Dedifferentiated amniotic fluid mesenchymal stem cell (primary cell): ENCODE results near the gene IKZF5.
A peak's percentile ranks its signal among the peaks of the same experiment; 100 is the strongest.

Experiments
- DNase-seq: peaks from one replicate; pipeline ENCODE4 v3.0.0-alpha.2; 2016; ENCODE audit errors: extremely low spot score

The IKZF5 gene

DNA sequence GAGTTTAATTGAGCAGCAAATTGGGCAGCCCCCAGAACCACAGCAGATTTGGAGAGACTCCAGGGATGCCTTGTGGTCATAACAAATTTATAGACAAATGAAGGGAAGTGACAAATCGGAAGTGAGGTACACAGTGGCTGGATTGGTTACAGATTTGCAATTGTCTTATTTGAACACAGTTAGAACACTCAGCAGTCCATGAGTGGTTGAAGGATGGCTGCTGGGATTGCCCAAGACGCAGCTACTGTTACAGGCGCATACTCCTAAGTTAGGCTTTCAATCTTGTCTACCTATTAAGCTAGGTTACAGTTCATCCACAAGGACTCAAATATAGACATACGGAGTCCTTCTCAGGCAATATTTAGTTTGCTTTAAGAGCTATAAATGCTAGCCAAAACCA is 7.6 kb upstream of the IKZF5 start:
- no peak for DNase-seq

GRCh38 chr10:123014772-123015171 is 6.2 kb upstream of the IKZF5 start:
- DNase-seq: no peak

DNA sequence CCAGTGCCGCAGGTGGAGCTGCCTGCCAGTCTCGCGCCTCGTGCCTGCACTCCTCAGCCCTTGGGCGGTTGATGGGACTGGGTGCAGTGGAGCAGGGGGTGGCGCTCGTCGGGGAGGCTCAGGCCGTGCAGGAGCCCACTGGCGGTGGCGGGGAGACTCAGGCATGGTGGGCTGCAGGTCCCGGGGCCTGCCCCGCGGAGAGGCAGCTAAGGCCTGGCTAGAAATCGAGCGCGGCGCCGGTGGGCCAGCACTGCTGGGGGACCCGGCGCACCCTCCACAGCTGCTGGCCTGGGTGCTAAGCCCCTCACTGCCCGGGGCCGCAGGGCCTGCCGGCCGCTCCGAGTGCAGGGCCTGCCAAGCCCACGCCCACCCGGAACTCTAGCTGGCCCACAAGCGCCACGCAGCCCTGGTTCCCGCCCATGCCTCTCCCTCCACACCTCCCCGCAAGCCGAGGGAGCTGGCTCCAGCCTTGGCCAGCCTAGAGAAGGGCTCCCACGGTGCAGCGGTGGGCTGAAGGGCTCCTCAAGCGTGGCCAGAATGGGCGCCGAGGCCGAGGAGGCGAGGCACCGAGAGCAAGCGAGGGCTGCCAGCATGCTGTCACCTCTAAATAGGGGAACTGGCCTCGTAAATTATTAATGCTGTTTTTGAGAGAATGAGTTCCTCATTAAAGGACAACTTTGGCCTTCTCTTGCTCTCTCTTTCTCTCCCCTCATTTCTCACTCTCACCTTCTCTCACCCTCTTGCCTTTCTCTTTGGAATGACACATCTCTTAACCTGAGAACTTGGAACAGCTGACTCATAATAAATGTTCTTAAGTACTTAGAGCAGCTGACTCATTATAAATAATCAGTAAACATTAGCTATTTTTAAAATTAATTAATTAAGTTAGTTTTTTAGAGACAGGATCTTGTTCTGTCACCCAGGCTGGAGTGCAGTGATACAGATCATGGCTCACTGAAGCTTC is 5.1 kb upstream of the IKZF5 start:
- no peak for DNase-seq

DNA sequence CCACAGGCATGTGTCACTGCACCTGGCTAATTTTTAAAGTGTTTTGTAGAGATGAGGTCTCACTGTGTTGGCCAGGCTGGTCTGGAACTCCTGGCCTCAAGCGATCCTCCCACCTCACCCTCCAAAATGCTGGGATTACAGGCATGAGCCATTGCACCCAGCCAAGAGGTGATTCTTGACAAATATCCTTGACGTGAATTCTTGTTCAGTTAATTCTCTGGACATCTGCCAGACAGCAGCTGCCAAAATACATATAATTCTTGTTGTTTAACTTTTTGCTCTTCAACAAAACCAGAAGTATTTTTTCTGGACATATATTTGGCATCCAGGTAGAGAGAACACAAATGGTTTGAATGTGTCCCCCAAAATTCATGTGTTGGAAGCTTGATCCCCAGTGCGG is 3.4 kb upstream of the IKZF5 start:
- no peak for DNase-seq

GRCh38 chr10:123009105-123009820 is 668 bp upstream of the IKZF5 start:
- no peak for DNase-seq

DNA sequence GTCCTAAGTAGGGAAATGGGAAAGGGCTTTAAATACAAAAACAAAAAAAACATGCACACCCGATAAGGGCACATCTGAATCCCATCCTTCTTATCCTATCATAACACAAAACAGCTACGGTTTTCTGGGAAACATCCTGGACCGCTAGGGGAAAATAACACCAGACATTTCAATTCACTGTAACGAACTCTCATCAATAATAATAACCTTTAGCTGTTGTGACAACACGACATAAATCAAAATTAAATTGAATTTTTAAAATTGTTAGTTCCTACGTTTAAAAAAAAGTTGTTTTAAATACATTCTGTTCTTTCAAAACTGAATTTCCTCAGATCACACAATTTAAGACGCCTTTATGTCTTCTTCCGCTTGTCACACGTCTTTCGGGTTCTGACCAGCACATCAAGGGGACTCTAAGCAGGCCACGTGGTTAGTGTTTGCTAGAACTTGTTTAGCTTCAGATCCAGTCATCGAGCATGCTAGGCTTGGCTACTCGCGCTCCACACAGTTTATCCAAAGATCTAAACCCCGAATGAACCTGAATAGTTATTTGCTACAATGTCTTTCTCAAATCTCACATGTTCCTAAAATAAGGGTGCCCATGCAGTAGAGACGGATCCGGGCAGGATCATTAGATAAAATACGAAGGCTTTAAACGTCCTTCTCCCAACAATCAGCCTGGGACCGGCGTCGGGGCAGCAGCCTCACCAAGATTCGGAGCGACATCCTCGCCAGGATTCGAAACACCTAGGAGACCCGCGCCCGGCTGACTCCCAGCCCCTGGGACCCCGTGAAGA is 839 bp downstream of the IKZF5 start:
- DNase-seq: peak; percentile 76

DNA sequence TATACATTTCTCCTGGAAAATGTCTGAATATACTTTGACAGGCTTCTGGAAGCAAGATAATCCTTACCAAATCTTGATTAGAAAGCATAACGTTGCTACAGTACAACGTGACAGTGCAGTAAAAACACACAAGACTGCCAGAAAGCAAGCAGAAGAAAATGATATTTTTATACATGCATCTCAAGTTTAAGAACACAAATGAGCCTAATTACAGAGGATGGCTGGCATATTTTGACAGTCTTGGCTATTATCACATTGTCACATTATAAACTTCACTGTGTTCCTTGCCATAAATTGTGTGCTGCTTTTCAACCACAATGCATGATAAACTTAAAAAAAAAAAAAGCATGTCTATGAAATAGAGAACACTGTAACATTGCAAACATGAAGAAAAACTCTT is 4.3 kb downstream of the IKZF5 start:
- no peak for DNase-seq

DNA sequence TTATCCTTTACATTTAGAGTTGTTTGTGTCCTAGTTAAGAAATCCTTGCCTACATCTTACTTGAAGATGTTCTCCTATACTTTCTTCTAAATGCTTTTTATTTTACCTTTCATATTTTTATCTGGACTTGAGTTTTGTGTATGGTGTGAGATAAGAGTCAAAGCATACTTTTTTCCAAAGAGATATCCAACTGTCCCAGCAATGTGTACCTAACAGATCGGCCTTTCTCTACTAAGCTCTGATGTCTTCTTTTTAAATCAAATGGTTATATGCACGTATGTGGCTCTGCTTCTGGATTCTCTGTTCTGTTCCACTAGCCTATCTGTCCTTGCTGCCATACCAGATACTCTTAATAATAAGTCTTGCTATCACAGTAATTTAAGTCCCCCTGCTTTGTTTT is 7.2 kb downstream of the IKZF5 start:
- DNase-seq: no peak

DNA sequence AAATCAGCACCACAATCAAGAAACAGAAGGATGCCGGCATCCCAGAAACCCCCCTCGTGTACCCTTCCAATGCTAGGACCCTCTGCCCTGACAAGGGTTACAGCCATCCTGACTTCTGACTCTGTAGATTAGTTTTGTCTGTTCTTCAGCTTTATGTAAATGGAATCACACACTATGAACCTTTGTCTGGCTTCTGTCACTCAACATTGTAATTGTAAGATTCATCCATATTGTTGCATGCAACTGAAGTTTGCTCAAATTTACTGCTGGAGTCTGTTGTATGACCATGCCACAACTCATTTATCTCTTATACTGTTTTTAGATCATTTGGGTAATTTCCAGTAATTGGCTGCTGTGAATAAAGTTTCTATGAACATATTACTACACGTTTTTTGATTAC is 8.4 kb downstream of the IKZF5 start:
- DNase-seq: no peak

DNA sequence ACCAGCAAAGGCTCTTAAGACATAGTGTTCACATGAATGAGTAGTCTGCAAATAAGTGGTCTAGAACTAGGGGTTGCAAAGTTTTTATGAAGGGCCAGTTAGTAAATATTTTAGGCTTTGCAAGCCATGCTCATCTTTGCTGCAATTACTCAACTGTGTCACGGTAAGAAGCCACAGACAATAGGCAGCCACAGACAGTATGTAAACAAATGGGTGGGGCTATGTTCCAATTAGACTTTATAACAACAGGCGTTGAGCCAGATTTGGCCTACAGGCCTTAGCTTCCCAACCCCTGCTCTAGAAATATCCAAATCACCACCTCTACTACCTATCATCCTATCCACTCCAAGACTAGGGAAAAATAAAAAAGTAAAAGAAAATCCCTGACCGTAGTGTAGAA is 9.2 kb downstream of the IKZF5 start:
- DNase-seq: no peak

GRCh38 chr10:122998934-122999333 is 9.7 kb downstream of the IKZF5 start:
- no peak for DNase-seq

DNA sequence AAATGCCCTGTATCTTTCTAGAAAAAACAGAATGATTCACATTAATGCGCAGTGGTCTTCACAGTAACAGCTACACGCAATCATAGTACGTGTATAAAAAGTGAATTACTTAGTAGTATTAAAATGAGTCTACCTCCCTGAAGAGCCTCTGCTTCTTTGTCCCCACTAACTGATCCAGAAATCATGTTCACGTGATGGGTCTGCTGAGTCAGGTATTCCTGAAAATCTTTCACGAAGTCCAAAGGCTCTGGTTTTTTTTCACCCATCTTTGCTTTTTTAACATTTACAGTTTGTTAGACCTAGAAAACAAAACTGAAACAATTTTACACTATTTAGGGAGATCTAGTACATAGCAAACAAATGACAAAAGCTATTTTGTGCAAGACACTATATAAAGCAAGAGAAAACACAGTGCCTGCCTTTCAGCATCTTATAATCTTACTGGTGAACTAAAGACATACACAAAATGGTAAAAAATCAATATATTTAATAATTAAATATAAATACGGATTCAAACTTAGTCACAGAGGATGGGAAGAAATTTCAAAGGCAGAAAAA is 10.2 kb downstream of the IKZF5 start:
- DNase-seq: no peak

DNA sequence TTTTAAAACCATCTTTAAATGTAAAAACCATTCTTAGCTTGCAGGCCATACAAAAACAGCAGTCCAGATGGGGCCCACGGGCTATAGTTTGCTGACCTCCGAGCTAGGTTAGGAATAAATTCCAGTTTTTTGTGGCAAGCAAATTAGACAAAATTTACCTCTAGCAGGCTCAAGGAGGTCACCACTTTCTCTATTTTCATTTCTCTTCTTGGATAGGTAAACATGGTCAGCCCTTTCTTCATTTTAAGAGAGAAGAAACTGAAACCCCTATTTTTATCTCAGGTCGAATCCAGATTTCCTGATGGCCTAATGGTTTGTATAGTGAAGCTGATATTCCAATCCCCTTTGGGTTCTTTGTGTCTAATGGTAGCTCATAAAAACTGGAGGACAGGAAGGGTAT is 10.7 kb downstream of the IKZF5 start:
- DNase-seq: no peak

- no peak for DNase-seq
Observed at GRCh38 chr10:122995936-122996335, 12.7 kb downstream of the IKZF5 start.

DNA sequence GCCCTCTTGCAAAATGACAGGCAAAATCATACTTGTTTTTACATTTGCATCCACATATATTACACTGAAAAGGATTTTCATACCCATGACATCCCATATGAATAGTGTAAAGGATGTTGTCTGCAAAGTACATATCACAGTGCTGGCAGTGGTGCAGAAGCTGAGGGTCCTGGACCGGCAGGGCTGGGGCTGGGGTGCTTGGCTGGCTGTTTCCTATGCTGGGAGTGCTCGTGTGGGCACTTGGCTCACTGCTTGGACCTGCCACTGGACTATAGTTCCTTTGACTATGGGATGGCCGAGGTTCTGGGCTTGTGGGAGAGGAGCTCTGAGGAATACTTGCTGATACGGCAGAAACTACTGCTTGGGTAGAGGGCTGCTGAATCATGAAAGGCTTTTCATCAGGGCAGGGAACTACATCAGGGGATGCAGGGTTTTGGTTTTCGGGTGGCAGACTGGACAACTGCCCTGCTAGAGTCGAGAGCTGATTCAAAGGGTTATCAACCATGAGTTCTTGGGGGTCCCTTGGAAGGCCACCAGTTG is 14.7 kb downstream of the IKZF5 start:
- DNase-seq: no peak

- DNase-seq: no peak
Observed at GRCh38 chr10:122992031-122992585, 16.5 kb downstream of the IKZF5 start.

DNA sequence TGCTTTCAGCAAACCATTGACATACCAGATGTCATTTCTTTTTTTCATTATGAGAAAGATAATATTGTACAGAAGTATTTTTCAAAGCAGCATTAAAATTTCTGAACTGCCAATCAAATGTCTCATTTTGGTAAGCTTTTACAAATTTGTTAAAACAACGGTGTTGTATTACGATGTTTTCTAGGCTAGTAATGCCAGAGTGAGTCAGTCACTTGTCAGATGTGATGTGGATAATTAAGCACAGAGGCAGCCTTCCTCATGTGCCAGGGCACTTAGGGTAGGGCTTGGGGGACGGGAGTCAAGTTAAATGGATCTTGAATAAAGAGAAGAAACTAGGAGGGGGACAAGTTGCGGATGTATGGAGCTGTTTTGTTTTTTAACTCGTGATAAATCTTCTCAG is 18.3 kb downstream of the IKZF5 start:
- no peak for DNase-seq

GRCh38 chr10:122988501-122988900 is 20.1 kb downstream of the IKZF5 start:
- no peak for DNase-seq

DNA sequence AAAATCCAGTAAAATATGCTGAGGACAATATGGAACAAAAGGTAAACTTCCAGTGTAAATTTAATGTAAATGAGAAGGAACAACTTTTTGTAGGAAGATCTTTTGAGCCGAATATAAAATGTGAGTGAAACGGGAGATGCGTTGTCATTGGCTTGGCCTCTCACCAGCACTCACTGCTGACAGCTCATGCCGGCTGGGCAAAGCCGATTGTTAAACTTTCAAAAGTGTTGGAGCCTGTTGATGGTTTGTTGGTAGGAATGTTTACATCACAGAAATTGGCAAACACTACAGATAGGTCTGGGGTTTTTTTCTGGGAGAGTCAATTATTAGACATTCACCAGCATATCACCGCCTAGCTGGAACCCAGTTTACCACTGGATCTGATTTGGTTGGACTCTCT is 22.3 kb downstream of the IKZF5 start:
- no peak for DNase-seq

DNA sequence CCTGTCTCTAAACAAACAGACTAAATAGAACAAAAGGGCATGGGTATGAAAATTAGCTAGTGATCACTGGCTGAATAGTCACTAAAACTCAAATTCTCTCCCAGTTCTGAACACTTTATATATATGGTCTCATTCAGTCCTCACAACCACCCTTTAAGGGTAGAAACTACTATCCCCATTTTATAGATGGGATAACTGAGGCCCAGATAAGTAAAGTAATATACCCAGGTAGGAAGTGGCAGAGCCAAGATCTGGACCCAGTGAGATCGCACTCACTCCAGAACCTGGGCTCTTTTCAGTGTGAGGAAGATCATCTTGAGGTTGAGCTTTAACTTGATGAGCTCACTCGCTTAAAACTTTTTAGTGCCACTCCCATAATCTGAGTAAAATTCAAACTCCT is 23.9 kb downstream of the IKZF5 start:
- no peak for DNase-seq

DNA sequence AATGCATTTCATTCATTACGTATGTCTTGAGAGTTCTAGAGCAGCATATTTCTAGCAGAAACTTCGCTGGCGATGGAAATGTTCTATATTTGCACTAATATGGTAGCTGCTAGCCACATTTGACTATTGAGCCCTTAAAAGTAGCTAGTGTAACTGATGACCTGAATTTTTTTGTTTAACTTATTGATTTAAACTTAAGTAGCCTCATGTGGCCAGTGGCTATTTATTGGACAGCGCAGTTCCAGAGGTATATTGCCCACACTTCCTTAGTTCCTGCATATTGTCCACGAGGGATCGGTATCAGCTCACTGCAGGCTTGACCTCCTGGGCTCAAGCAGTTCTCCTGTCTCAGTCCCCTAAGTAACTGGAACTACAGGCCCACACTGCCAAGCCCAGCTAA is 24.7 kb downstream of the IKZF5 start:
- DNase-seq: no peak
